GM18505 (cell line): ENCODE measurements around the gene RNASEH1.

ENCODE experiments used
- ATAC-seq: cut with Tn5 transposase; IDR thresholded peaks from one replicate; pipeline ENCODE4 v1.9.1; 2021; ENCODE audit not compliant: unreplicated experiment
- POLR2A ChIP-seq: IDR thresholded peaks from 4 replicates; pipeline ENCODE4 v1.6.1; 2011; ENCODE audit warnings: borderline replicate concordance; ENCODE audit not compliant: insufficient read depth, insufficient read length; ENCODE audit errors: extremely low read depth

The RNASEH1 gene

DNA sequence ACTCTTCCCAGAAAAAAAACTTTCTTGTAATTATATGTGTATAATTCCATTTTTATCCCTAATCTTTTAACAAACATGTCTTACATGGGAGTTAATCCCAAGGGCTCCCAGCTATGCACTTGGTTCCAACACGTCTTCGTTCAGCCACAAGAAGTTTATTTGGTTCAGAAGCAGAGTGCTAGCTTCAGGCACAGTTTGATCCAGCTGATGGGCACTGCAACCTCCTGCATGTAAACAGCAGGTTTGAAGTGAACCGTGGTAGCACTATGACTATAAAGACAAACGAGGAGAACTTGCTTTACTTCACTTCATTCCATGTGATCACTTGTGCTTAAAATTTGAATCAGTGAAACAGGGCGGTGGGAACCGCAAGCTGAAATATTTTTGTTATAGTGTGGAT, 7.0 kb upstream of the RNASEH1 start:
- TF ChIP-seq POLR2A, result no peak
- no peak for ATAC-seq

- peak; percentile 50 for ATAC-seq
- no peak for TF ChIP-seq POLR2A
Observed at GRCh38 chr2:3563521-3563976, 5.4 kb upstream of the RNASEH1 start.

DNA sequence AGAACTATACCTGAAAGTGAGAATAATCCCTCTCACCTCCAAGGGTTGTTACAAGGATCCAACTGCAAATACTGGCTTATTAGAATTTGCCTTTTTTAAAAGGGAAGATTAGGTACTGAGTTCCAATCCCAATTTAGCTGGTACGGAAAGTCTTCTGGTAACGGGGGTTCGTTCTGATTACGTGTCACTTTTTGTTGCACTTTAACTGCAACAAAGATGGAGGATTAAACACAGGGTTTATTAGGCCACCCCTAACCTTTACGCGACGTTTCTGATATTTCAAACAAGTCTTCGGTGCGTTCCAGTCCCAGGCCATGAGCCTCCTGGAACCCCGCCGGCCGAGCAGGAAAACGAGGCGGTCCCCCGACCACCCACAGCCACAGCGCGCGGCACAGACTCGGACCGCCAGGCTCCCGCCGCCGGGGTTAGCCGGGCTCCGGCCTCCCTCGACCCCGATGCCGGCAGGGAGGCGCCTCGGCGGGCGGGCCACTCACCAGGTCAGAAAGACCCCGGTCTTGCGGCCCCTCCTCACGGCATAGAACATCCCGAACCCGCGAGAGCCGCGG, 411 bp downstream of the RNASEH1 start:
- peak; percentile 29 for ATAC-seq
- no peak for TF ChIP-seq POLR2A

DNA sequence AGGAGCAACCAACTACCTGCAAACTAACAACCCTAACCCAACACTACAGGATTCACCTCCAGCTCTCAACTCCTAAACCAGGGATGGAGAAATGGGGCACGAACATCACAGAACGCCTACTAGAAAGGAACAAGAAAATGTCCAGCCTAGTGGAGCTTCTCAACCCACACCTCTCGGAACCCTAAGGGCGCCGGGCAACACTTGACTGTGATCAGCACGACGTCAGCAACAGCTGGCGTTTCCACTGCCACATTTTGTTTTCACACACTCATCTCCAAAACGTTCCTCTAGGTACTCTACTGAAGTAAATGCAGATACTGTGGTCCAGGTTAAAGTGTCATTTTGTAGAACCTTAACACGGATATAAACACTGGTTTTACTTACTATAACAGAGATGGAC, 4.2 kb downstream of the RNASEH1 start:
- TF ChIP-seq POLR2A, result no peak
- no peak for ATAC-seq

DNA sequence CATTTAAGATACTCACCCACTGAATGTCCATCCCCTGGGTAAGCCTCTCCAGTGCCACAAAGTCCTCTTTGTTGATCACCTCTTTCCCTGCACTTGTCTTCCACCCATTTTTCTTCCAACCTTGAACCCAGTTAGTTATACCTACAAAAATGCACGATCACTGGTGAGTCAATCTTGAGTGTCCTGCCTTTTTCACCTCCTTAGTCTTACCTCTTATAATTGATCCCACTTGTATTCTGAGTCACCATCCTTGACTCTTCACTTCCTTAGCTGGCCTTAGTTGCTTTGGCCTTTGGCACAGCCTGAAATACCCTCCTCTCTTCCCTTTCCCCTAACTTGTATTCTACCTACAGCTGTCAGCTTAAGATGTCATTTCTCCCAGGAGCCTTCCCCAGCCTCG, 10.2 kb downstream of the RNASEH1 start:
- TF ChIP-seq POLR2A, result no peak

DNA sequence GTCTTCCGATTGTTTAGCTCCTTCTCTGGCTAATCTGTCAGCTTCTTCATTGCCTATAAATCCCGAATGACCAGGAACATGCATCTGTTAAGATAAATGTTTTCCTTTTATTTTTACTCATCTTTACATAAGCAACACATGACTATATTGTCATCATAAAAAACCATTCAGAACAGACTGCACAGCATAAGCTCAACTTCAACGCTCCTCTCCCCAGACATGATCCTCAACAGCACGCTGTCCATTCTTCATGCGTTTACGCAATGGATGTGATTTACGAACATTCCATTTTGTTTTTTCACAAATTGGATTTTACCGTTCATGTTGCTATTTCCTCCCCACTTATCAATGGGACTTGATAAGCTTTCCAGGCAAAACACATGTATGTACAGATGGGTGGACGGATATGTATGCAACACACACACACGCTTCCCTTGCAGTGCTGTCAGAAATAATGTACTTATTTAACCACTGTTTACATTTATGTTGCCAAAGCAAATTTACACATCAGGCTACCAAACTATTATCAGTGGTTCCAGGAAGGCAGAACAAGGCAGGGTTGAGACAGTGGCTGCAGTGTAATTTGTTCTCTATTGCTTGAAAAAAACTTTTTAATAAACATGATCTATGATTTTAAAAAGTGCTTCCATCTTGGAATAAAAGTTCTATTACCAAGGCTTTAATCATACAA, 12.2 kb downstream of the RNASEH1 start:
- TF ChIP-seq POLR2A, result no peak

More for the DNA sequence above, 10.2 kb downstream of the RNASEH1 start:
- no peak for ATAC-seq

GRCh38 chr2:3543023-3543683, 15.0 kb downstream of the RNASEH1 start:
- no peak for TF ChIP-seq POLR2A
- ATAC-seq, result no peak

More for the DNA sequence above, 12.2 kb downstream of the RNASEH1 start:
- no peak for ATAC-seq

DNA sequence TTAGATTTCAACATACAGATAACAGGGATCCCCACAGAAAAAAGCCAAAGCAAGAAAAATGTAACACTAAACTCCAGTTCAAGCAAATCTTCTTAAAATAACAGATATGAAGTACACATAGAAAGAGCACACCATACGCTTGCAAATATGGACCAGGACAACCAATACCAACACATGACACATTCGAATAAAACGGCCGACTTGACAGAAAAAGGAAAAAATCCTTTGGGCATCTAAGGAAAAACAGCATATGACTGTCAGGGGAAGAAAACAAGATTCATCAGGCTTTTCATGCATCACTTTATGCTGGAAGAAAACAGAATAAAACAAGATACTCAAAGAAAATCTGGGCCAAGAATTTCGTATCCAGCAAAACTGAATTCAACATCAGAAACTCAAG, 16.0 kb downstream of the RNASEH1 start:
- no peak for TF ChIP-seq POLR2A
- no peak for ATAC-seq

GRCh38 chr2:3539836-3540235, 18.3 kb downstream of the RNASEH1 start:
- TF ChIP-seq POLR2A, result no peak
- ATAC-seq, result no peak

DNA sequence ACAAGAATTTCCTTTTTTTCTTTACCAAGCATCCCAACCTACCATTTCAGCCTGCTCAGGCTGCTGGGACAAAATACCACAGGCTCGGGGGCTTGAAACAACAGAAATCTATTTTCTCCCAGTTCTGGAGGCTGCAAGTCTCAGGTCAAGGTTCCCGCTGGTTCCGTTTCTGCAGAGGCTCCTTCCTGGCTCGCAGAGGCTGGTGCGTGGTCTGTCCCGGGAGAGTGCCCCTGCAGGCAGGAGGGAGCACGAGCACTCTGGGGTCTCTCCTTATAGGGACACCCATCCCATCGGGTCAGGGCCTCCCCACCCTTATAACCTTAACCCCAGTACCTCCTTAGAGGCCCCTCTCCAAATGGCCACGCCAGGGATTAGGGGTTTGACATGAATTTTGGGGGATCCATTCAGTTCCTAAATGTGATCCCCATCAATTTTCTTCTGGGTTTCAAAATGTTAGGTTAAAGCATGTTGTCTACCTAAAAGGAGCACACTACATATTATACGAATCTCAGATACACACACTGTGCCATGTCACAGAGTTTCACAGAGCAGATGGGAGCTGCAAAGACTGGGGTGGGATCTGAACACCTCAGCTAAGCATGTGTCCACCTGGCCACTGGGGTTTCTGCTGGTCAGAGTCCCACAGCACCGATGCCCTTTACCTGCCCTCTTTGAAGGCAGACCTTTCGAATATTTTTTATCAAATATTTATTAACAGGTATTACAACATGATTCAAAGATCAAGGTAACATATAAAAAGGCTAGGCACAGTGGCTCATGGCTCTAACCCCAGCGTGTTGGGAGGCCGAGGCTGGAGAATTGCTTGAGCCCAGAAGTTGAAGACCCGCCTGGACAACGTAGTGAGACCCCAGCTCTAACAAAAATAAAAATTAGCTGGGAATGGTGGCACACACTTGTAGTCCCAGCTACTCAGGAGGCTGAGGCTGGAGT, 21.2 kb downstream of the RNASEH1 start:
- no peak for TF ChIP-seq POLR2A
- peak; percentile 58 for ATAC-seq

GRCh38 chr2:3535794-3536681, 22.1 kb downstream of the RNASEH1 start:
- no peak for TF ChIP-seq POLR2A
- peak; percentile 56 for ATAC-seq

- ATAC-seq, result no peak
- no peak for TF ChIP-seq POLR2A
Observed at GRCh38 chr2:3535467-3535793, 22.7 kb downstream of the RNASEH1 start.
